Mesenchymal stem cell (in vitro differentiated cells and primary cell): ENCODE results near the gene FMN2.

Source experiments
- DNase-seq: peaks from one replicate; pipeline ENCODE4 v3.0.0-alpha.2; 2013
- H2AFZ ChIP-seq: one replicate; pipeline ENCODE4 v1.6.1; 2013; ENCODE audit warnings: low read depth, mild to moderate bottlenecking, control low read depth, inconsistent platforms, low read length, moderate library complexity
- H2AK5ac ChIP-seq: 2 replicates; pipeline ENCODE4 v1.6.1; 2013; ENCODE audit warnings: low read length, moderate library complexity, mild to moderate bottlenecking, inconsistent platforms; ENCODE audit not compliant: severe bottlenecking
- H2BK120ac ChIP-seq: one replicate; pipeline ENCODE4 v1.6.1; 2013; ENCODE audit warnings: low read depth, mild to moderate bottlenecking, inconsistent platforms, low read length, moderate library complexity
- H2BK12ac ChIP-seq, 2 experiments: one replicate each; pipeline ENCODE4 v1.6.1; 2013; ENCODE audit warnings: inconsistent platforms in 2 of 2, low read length in 2 of 2, mild to moderate bottlenecking in 2 of 2, moderate library complexity in 2 of 2, control low read depth in 1 of 2
- H2BK15ac ChIP-seq: one replicate; pipeline ENCODE4 v1.6.1; 2013; ENCODE audit warnings: mild to moderate bottlenecking, low read depth, inconsistent platforms; ENCODE audit not compliant: poor library complexity, severe bottlenecking
- H2BK5ac ChIP-seq: 2 replicates; pipeline ENCODE4 v1.6.1; 2013; ENCODE audit warnings: low read depth, mild to moderate bottlenecking, low read length, control low read depth, inconsistent platforms; ENCODE audit not compliant: poor library complexity, severe bottlenecking
- H3K14ac ChIP-seq, 2 experiments: one replicate each; pipeline ENCODE4 v1.6.1; 2013; ENCODE audit warnings: inconsistent platforms in 2 of 2, low read length in 2 of 2, control low read depth in 1 of 2, mild to moderate bottlenecking in 1 of 2, moderate library complexity in 1 of 2
- H3K18ac ChIP-seq, 2 experiments: one replicate each; pipeline ENCODE4 v1.6.1; 2013; ENCODE audit warnings: inconsistent platforms in 2 of 2, low read length in 2 of 2, control low read depth in 1 of 2, low read depth in 1 of 2, mild to moderate bottlenecking in 1 of 2
- H3K23ac ChIP-seq, 2 experiments: one replicate each; pipeline ENCODE4 v1.6.1; 2013; ENCODE audit warnings: inconsistent platforms in 2 of 2, low read length in 2 of 2, mild to moderate bottlenecking in 2 of 2, moderate library complexity in 2 of 2, control low read depth in 1 of 2
- H3K27ac ChIP-seq: 2 replicates; pipeline ENCODE4 v1.5.1; 2013; ENCODE audit warnings: mild to moderate bottlenecking, moderate library complexity, low read length, control low read depth, inconsistent platforms; ENCODE audit not compliant: poor library complexity, severe bottlenecking
- H3K27me3 ChIP-seq, 2 experiments: 2 replicates each; pipeline versions ENCODE4 v1.6.1 to v1.7.0; 2013; ENCODE audit warnings: low read length in 2 of 2, mild to moderate bottlenecking in 2 of 2, moderate library complexity in 2 of 2, control low read depth in 1 of 2, inconsistent platforms in 1 of 2; ENCODE audit not compliant: control insufficient read depth in 1 of 2, insufficient read depth in 1 of 2
- H3K36me3 ChIP-seq, 2 experiments: 2 replicates each; pipeline versions ENCODE4 v1.6.1 to v1.7.0; 2013; ENCODE audit warnings: low read length in 2 of 2, control low read depth in 1 of 2, inconsistent platforms in 1 of 2, low read depth in 1 of 2, mild to moderate bottlenecking in 1 of 2; ENCODE audit not compliant: insufficient read depth in 2 of 2, control insufficient read depth in 1 of 2
- H3K4ac ChIP-seq, 2 experiments: one replicate each; pipeline ENCODE4 v1.6.1; 2013; ENCODE audit warnings: inconsistent platforms in 2 of 2, low read length in 2 of 2, mild to moderate bottlenecking in 2 of 2, moderate library complexity in 2 of 2, control low read depth in 1 of 2, low read depth in 1 of 2
- H3K4me1 ChIP-seq: 2 replicates; pipeline ENCODE4 v1.6.1; 2013; ENCODE audit warnings: low read depth, low read length, control low read depth; ENCODE audit not compliant: control insufficient read depth, insufficient read depth
- H3K4me2 ChIP-seq: 2 replicates; pipeline ENCODE4 v1.6.1; 2013; ENCODE audit warnings: low read length, mild to moderate bottlenecking, inconsistent platforms; ENCODE audit not compliant: poor library complexity, severe bottlenecking
- H3K4me3 ChIP-seq, 2 experiments: 2 replicates each; pipeline versions ENCODE4 v1.5.1 to v1.7.0; 2013; ENCODE audit warnings: low read length in 2 of 2, mild to moderate bottlenecking in 2 of 2, control low read depth in 1 of 2, low read depth in 1 of 2; ENCODE audit not compliant: insufficient read depth in 1 of 2
- H3K79me1 ChIP-seq: replicated peaks from 2 replicates; pipeline ENCODE4 v1.6.1; 2013; ENCODE audit warnings: mild to moderate bottlenecking, control low read depth, low read length, inconsistent platforms; ENCODE audit not compliant: poor library complexity, severe bottlenecking
- H3K9ac ChIP-seq: 2 replicates; pipeline ENCODE4 v1.7.0; 2013; ENCODE audit warnings: mild to moderate bottlenecking, low read length, moderate library complexity
- H3K9me3 ChIP-seq: 2 replicates; pipeline ENCODE4 v1.7.0; 2013; ENCODE audit warnings: mild to moderate bottlenecking, low read length; ENCODE audit not compliant: control insufficient read depth
- H4K8ac ChIP-seq: one replicate; pipeline ENCODE4 v1.6.1; 2013; ENCODE audit warnings: inconsistent platforms, mild to moderate bottlenecking, low read length, moderate library complexity
- H4K91ac ChIP-seq: one replicate; pipeline ENCODE4 v1.6.1; 2013; ENCODE audit warnings: mild to moderate bottlenecking, low read length, inconsistent platforms
- WGBS: methylation state at CpG from one replicate; pipeline ENCODE4 v1.1.7; 2013; ENCODE audit warnings: mixed read lengths; 5-methylcytosine and 5-hydroxymethylcytosine counted together

FMN2 gene

GRCh38 chr1:240201931-240202330 lies 110.2 kb downstream of the FMN2 start:
- H3K14ac ChIP-seq = no peak overlapping the region
- H4K91ac ChIP-seq = no peak overlapping the region
- no peak overlapping the region for H2AK5ac ChIP-seq
- DNase-seq = no peak
- H2BK120ac ChIP-seq = no peak overlapping the region
- H3K4me2 ChIP-seq = no peak overlapping the region
- H3K4me1 ChIP-seq = no peaks in the 10 kb centered on the region
- no peak overlapping the region for H3K9ac ChIP-seq
- no peak overlapping the region for H3K18ac ChIP-seq
- peaks cover 25% of the 10 kb centered on the region for H3K9me3 ChIP-seq
- peaks cover 14% of the 10 kb centered on the region for H3K79me1 ChIP-seq
- no peak overlapping the region for H2AFZ ChIP-seq
- no peak overlapping the region for H4K8ac ChIP-seq
- no peak overlapping the region for H2BK12ac ChIP-seq
- peak overlapping the region in 1 of 2 experiments; percentile 39 for H3K4me3 ChIP-seq
- H2BK5ac ChIP-seq = no peak overlapping the region
- H3K36me3 ChIP-seq = peaks cover 3 to 5% of the 10 kb centered on the region in 2 experiments
- 93% methylated on average over 4 of the region's 4 CpGs for WGBS
- no peak overlapping the region for H2BK15ac ChIP-seq
- no peaks in the 10 kb centered on the region for H3K27me3 ChIP-seq
- H3K27ac ChIP-seq = no peak overlapping the region
- H3K23ac ChIP-seq = no peak overlapping the region
- H3K4ac ChIP-seq = no peak overlapping the region

GRCh38 chr1:240207073-240207709 lies 115.5 kb downstream of the FMN2 start:
- H2BK120ac ChIP-seq = no peak overlapping the region
- H3K36me3 ChIP-seq = peaks cover 8 to 24% of the 10 kb centered on the region in 2 experiments
- H2AFZ ChIP-seq = no peak overlapping the region
- H3K9me3 ChIP-seq = peaks cover 12% of the 10 kb centered on the region
- no peak overlapping the region for H3K23ac ChIP-seq
- H3K79me1 ChIP-seq = peaks cover 4% of the 10 kb centered on the region
- no peak overlapping the region for H2BK15ac ChIP-seq
- no peak overlapping the region for H4K8ac ChIP-seq
- no peak overlapping the region for H3K9ac ChIP-seq
- H3K4me1 ChIP-seq = no peaks in the 10 kb centered on the region
- no peaks in the 10 kb centered on the region for H3K27me3 ChIP-seq
- H2BK5ac ChIP-seq = no peak overlapping the region
- no peak overlapping the region for H2BK12ac ChIP-seq
- no peak overlapping the region for H3K4me3 ChIP-seq
- no peak overlapping the region for H3K14ac ChIP-seq
- no peak for DNase-seq
- no peak overlapping the region for H3K4me2 ChIP-seq
- no peak overlapping the region for H3K4ac ChIP-seq
- no peak overlapping the region for H2AK5ac ChIP-seq
- no peak overlapping the region for H3K27ac ChIP-seq
- H3K18ac ChIP-seq = no peak overlapping the region
- WGBS = 95% methylated on average over 15 of the region's 18 CpGs
- H4K91ac ChIP-seq = no peak overlapping the region

- no peak for DNase-seq
- Histone ChIP-seq H2AK5ac (no peak overlapping the region), H3K4me2 (no peak overlapping the region), H3K23ac (no peak overlapping the region), H3K9me3 (no peaks in the 10 kb centered on the region), H3K4ac (no peak overlapping the region), H3K27ac (no peak overlapping the region), H3K79me1 (no peaks in the 10 kb centered on the region), H3K4me1 (no peaks in the 10 kb centered on the region), H3K27me3 (no peaks in the 10 kb centered on the region), H3K36me3 (peaks cover 11 to 21% of the 10 kb centered on the region in 2 experiments), H2BK120ac (no peak overlapping the region), H4K8ac (no peak overlapping the region), H3K9ac (no peak overlapping the region), H4K91ac (no peak overlapping the region), H2BK15ac (no peak overlapping the region), H3K18ac (no peak overlapping the region), H3K14ac (no peak overlapping the region), H2AFZ (no peak overlapping the region), H3K4me3 (no peak overlapping the region), H2BK12ac (no peak overlapping the region), H2BK5ac (no peak overlapping the region)
- WGBS = 80% methylated on average over 2 of the region's 4 CpGs
Observed at GRCh38 chr1:240210026-240210425, 118.3 kb downstream of the FMN2 start.

- H3K4me2 ChIP-seq = no peak overlapping the region
- H3K27me3 ChIP-seq = no peaks in the 10 kb centered on the region
- H3K4me1 ChIP-seq = no peaks in the 10 kb centered on the region
- no peak overlapping the region for H3K27ac ChIP-seq
- no peak overlapping the region for H2BK15ac ChIP-seq
- H2AFZ ChIP-seq = no peak overlapping the region
- H4K8ac ChIP-seq = no peak overlapping the region
- H3K36me3 ChIP-seq = peaks cover 5 to 12% of the 10 kb centered on the region in 2 experiments
- H3K79me1 ChIP-seq = no peaks in the 10 kb centered on the region
- no peaks in the 10 kb centered on the region for H3K9me3 ChIP-seq
- no peak overlapping the region for H3K23ac ChIP-seq
- no peak overlapping the region for H3K4ac ChIP-seq
- H2BK5ac ChIP-seq = no peak overlapping the region
- DNase-seq = no peak
- no peak overlapping the region for H3K18ac ChIP-seq
- H3K9ac ChIP-seq = no peak overlapping the region
- WGBS = 89% methylated on average over 5 of the region's 5 CpGs
- H2AK5ac ChIP-seq = no peak overlapping the region
- no peak overlapping the region for H4K91ac ChIP-seq
- no peak overlapping the region for H2BK12ac ChIP-seq
- no peak overlapping the region for H3K4me3 ChIP-seq
- H2BK120ac ChIP-seq = no peak overlapping the region
- H3K14ac ChIP-seq = no peak overlapping the region
Observed at GRCh38 chr1:240212556-240212955, 120.9 kb downstream of the FMN2 start.
